SK-N-MC (cell line): ENCODE measurements around the gene PTGDS.

Experiments used
- DNase-seq: peaks from one replicate; pipeline ENCODE4 v3.0.0-alpha.2; 2011; ENCODE audit warnings: low read depth, low spot score
- H3K27ac ChIP-seq: fragments of 200-600 bp; sonication (generic); 2 replicates; pipeline ENCODE4 v1.5.1; 2016; ENCODE audit warnings: mixed run types
- H3K36me3 ChIP-seq: fragments of 200-600 bp; sonication (generic); 2 replicates; pipeline ENCODE4 v1.6.1; 2017; ENCODE audit warnings: antibody characterized with exemption, low read length, mixed read lengths; ENCODE audit not compliant: insufficient read depth
- H3K4me3 ChIP-seq: fragments of 200-600 bp; sonication (generic); 2 replicates; pipeline ENCODE4 v1.5.1; 2016
- H3K9ac ChIP-seq: fragments of 200-600 bp; sonication (generic); 2 replicates; pipeline ENCODE4 v1.8.0; 2017; ENCODE audit warnings: mixed run types, mixed read lengths; ENCODE audit not compliant: insufficient read length
- H3K9me3 ChIP-seq: fragments of 200-600 bp; sonication (generic); 2 replicates; pipeline ENCODE4 v1.6.1; 2017; ENCODE audit warnings: low read depth, mild to moderate bottlenecking, antibody characterized with exemption, low read length, moderate library complexity, mixed read lengths
- EZH2 ChIP-seq: fragments of 200-600 bp; sonication (generic); IDR thresholded peaks from one replicate; pipeline ENCODE4 v1.6.1; 2017; ENCODE audit warnings: antibody characterized with exemption
- FOXP2 ChIP-seq: optimal IDR thresholded peaks from 2 replicates; pipeline ENCODE3; 2011; ENCODE audit warnings: mild to moderate bottlenecking, moderate library complexity; ENCODE audit not compliant: insufficient read depth; ENCODE audit errors: extremely low read length, control extremely low read depth
- POLR2AphosphoS5 ChIP-seq: IDR thresholded peaks from 2 replicates; pipeline ENCODE4 v1.6.1; 2012; ENCODE audit warnings: mild to moderate bottlenecking, low read depth, low read length, borderline replicate concordance

PTGDS gene

GRCh38 chr9:136977223-136977622 lies at the start of gene PTGDS:
Gene PTGDS (plus strand): TSS chr9:136977504. CDS start chr9:136977579, 75 bp downstream.
- DNase-seq = no peak
- no peak within 1 kb of the TSS for H3K27ac ChIP-seq
- H3K9me3 ChIP-seq = no peaks in the 10 kb centered on the region
- H3K9ac ChIP-seq = peak within 1 kb of the TSS; percentile 26
- TF ChIP-seq POLR2AphosphoS5 = no peak
- no peak for TF ChIP-seq FOXP2
- TF ChIP-seq EZH2 = no peak
- H3K36me3 ChIP-seq = no peaks in the 10 kb centered on the region
- H3K4me3 ChIP-seq = peak within 1 kb of the TSS; percentile 83

- H3K4me3 ChIP-seq = no peak overlapping the region
- no peak for DNase-seq
- H3K27ac ChIP-seq = 0 out of 2 replicates have a peak overlapping the region, but pooled peaks have one; percentile 31
- H3K9me3 ChIP-seq = no peaks in the 10 kb centered on the region
- TF ChIP-seq FOXP2 (no peak), EZH2 (no peak), POLR2AphosphoS5 (no peak)
- H3K9ac ChIP-seq = no peak overlapping the region
- peaks cover 9% of the 10 kb centered on the region for H3K36me3 ChIP-seq
These were observed 48.7 kb upstream of the PTGDS start for GRCh38 chr9:136928591-136928990.

GRCh38 chr9:136930014-136930413 lies 47.3 kb upstream of the PTGDS start:
- no peak overlapping the region for H3K4me3 ChIP-seq
- no peak overlapping the region for H3K9ac ChIP-seq
- TF ChIP-seq FOXP2 = no peak
- no peak for TF ChIP-seq EZH2
- TF ChIP-seq POLR2AphosphoS5 = no peak
- no peaks in the 10 kb centered on the region for H3K9me3 ChIP-seq
- no peak overlapping the region for H3K27ac ChIP-seq
- no peak for DNase-seq
- peaks cover 4% of the 10 kb centered on the region for H3K36me3 ChIP-seq

GRCh38 chr9:136931611-136932130 lies 45.6 kb upstream of the PTGDS start:
- no peak for TF ChIP-seq FOXP2
- no peak for TF ChIP-seq EZH2
- TF ChIP-seq POLR2AphosphoS5 = no peak
- H3K9ac ChIP-seq = no peak overlapping the region
- no peak overlapping the region for H3K27ac ChIP-seq
- DNase-seq = no peak
- no peaks in the 10 kb centered on the region for H3K9me3 ChIP-seq
- H3K4me3 ChIP-seq = no peak overlapping the region
- H3K36me3 ChIP-seq = peaks cover 4% of the 10 kb centered on the region; the same call in 1 of the 2 replicates

- Histone ChIP-seq H3K36me3 (peaks cover 4% of the 10 kb centered on the region), H3K9me3 (no peaks in the 10 kb centered on the region), H3K9ac (no peak overlapping the region), H3K27ac (no peak overlapping the region), H3K4me3 (no peak overlapping the region)
- TF ChIP-seq POLR2AphosphoS5 (no peak), FOXP2 (no peak), EZH2 (no peak)
- DNase-seq = no peak
These were observed 43.0 kb upstream of the PTGDS start for GRCh38 chr9:136934277-136934676.

GRCh38 chr9:136935651-136936050 lies 41.7 kb upstream of the PTGDS start:
- H3K9me3 ChIP-seq = no peaks in the 10 kb centered on the region
- H3K9ac ChIP-seq = no peak overlapping the region
- H3K36me3 ChIP-seq = peaks cover 13% of the 10 kb centered on the region
- H3K27ac ChIP-seq = no peak overlapping the region
- no peak for DNase-seq
- no peak for TF ChIP-seq POLR2AphosphoS5
- no peak for TF ChIP-seq FOXP2
- TF ChIP-seq EZH2 = no peak
- no peak overlapping the region for H3K4me3 ChIP-seq

- Histone ChIP-seq H3K9me3 (no peaks in the 10 kb centered on the region), H3K9ac (no peak overlapping the region)
These were observed 40.6 kb upstream of the PTGDS start for GRCh38 chr9:136936645-136937170.

GRCh38 chr9:136937186-136938001 lies 39.9 kb upstream of the PTGDS start:
- Histone ChIP-seq H3K4me3 (no peak overlapping the region), H3K36me3 (peaks cover 30% of the 10 kb centered on the region), H3K27ac (no peak overlapping the region; the same call in 1 of the 2 replicates), H3K9ac (no peak overlapping the region), H3K9me3 (no peaks in the 10 kb centered on the region)
- TF ChIP-seq EZH2 (no peak), POLR2AphosphoS5 (no peak), FOXP2 (no peak)
- DNase-seq = no peak

More at GRCh38 chr9:136936645-136937170, 40.6 kb upstream of the PTGDS start:
- Histone ChIP-seq H3K27ac (peak overlapping the region; percentile 19), H3K36me3 (peaks cover 23% of the 10 kb centered on the region), H3K4me3 (no peak overlapping the region)
- TF ChIP-seq POLR2AphosphoS5 = no peak
- TF ChIP-seq EZH2 = no peak
- no peak for TF ChIP-seq FOXP2
- no peak for DNase-seq
